Measurements from ENCODE around the gene IFT81. TPM values are rescaled to one million over a fixed set of nuclear protein-coding genes. Genes with fewer than 3 reads are reported as not detected.
A peak's percentile ranks its signal among the peaks of the same experiment; 100 is the strongest.
"Not testable (repeated sequence)": the region's sequence is repeated elsewhere in the genome, so short reads cannot be mapped to it uniquely, and the experiment has no call there.

The IFT81 gene
- 10 to 100 TPM in 1 of 4 donors, 1 to 10 TPM in 3; 4.0 to 14.8 (median 5.3) TPM for total RNA-seq

GRCh38 chr12:110124269-110124995, at the start of gene IFT81:
TSS of gene IFT81 (plus strand) at chr12:110124357. CDS start at chr12:110127381, 3,024 bp downstream.
- peak; percentile 100 for ATAC-seq (ENCODE audit: low FRiP score)
- TF ChIP-seq CTCF (IDR thresholded peaks at IDR 0.05) = no peak
- peak; percentile 88 for DNase-seq (ENCODE audit: low spot score)

- ATAC-seq (ENCODE audit: low FRiP score) (no peak), DNase-seq (ENCODE audit: low spot score) (no peak)
- TF ChIP-seq CTCF (IDR thresholded peaks at IDR 0.05) = no peak
These were observed 48.3 kb upstream of the IFT81 start for GRCh38 chr12:110075880-110076279.

- ATAC-seq (ENCODE audit: low FRiP score) = no peak
- TF ChIP-seq CTCF (IDR thresholded peaks at IDR 0.05) = no peak
- no peak for DNase-seq (ENCODE audit: low spot score)
These were observed 46.4 kb upstream of the IFT81 start for GRCh38 chr12:110077800-110078199.

GRCh38 chr12:110079477-110080400, 44.4 kb upstream of the IFT81 start:
- no peak for TF ChIP-seq CTCF (IDR thresholded peaks at IDR 0.05)
- DNase-seq (ENCODE audit: low spot score) = no peak

GRCh38 chr12:110080410-110080809, 43.7 kb upstream of the IFT81 start:
- DNase-seq (ENCODE audit: low spot score) = no peak
- no peak for ATAC-seq (ENCODE audit: low FRiP score)
- TF ChIP-seq CTCF (IDR thresholded peaks at IDR 0.05) = no peak

More at GRCh38 chr12:110079477-110080400, 44.4 kb upstream of the IFT81 start:
- ATAC-seq (ENCODE audit: low FRiP score) = no peak

GRCh38 chr12:110084314-110085015, 39.7 kb upstream of the IFT81 start:
- no peak for TF ChIP-seq CTCF (IDR thresholded peaks at IDR 0.05)
- DNase-seq (ENCODE audit: low spot score) = no peak
- ATAC-seq (ENCODE audit: low FRiP score) = no peak

GRCh38 chr12:110088216-110088615, 35.9 kb upstream of the IFT81 start:
- not testable (repeated sequence) for DNase-seq (ENCODE audit: low spot score); ATAC-seq (ENCODE audit: low FRiP score)

Measured in omental fat pad (tissue), 4 donors.